Hippocampal formation (tissue), 2 donors: ENCODE data around the gene UGT1A9.

Experiments used
- DNase-seq, 2 donors: peaks; one replicate each; lab custom pipeline; 2025; lab: John Stamatoyannopoulos, UW

Gene UGT1A9

GRCh38 chr2:233796254-233796653 is 124.6 kb downstream of the UGT1A9 start:
- DNase-seq = no peak

- no peak for DNase-seq
These were observed 126.8 kb downstream of the UGT1A9 start for GRCh38 chr2:233798335-233799086.

GRCh38 chr2:233799087-233799665 is 127.5 kb downstream of the UGT1A9 start:
- DNase-seq = no peak

GRCh38 chr2:233799716-233800115 is 128.0 kb downstream of the UGT1A9 start:
- no peak for DNase-seq

GRCh38 chr2:233800208-233800607 is 128.5 kb downstream of the UGT1A9 start:
- DNase-seq = no peak

GRCh38 chr2:233801357-233802131 is 129.8 kb downstream of the UGT1A9 start:
- DNase-seq = no peak

DNA sequence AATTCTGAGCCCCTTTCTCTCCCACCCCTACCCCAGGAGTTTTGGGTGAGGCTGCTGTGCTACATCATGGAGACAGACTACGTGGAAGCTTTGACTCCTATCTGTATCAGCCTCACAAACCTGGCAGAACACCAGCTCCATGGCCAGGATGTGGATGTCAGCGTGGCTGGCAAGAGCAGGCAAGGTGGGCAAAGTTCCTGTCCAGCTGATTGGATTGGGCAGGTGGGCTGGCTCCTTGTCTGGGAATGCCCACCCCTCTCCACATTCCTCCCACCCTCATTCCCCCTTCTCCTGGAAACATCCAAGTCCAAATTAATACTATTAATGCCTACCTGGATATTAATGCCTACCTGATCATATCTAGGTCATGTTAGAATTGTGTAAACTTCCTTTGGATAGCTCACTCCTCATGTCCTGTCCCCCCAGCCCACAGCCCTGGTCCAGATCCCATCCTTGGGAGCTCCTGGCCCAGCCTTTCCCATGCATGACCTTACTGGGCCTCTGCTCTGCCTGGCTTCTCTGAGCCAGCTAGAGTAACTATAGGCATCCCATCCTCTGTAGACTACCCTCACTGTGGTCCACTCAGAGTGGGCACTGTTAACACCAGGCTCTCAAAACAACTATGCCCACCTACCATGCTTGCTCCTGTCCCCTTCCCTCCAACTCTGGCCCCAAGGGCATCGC is 130.6 kb downstream of the UGT1A9 start:
- DNase-seq = no peak

DNA sequence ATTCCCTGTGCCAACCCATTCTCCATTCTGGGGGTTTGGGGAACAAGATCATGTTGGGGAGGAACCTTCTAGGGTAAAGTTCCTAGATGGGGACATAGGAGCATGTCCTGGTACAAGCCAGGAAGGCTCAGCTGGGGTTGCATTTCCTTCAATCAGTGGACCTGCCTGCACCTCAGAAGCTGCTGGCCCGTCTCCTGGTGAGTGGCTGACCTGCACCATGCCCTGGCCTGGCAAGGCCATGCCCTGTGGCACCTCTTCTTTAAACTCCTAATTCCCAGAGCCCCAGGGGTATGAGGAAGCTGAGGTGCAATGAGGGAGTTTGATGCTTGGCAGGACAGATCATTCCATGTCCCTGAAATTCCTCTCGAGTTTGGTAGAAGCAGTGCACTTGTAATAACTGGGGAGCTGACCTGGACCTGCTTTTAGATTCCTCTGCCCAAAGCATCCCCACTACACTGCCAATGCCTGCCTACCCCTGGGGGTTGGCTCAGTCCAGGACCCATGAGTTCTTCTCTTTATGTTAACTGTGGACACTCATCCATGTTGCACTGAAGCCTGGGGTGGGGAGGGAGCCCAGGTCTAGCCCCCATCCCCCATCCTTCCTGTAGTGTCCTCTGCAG is 131.7 kb downstream of the UGT1A9 start:
- no peak for DNase-seq

GRCh38 chr2:233803994-233804393 is 132.3 kb downstream of the UGT1A9 start:
- DNase-seq = no peak

DNA sequence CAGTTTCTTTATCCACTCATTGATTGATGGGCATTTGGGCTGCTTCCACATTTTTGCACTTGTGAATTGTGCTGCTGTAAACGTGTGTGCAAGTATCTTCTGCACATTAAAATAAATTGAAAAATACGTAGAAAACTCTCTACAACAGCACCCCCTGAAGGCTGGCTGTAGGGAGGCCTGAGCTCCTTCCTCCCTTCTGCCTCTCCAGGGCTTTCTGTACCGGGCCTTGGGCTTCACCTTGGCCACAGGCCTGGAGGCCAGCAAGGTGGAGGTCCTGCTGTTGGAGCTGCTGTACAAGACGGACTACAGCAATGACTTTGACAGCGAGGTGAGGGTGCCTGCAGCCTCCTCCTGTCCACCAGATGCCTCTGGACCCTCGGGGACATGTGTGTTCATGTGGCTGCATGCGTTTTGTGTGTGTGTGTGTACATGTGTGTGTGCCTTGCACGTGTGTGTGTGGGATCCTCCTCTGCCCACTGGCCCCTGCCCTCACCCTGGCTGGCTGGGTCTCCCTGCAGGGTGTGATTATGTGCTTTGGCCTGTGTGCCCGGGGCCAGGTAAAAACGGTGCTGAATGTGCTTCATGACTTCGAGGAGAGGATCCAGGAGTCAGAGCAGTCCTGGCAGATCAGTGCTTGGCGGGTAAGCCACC is 135.6 kb downstream of the UGT1A9 start:
- no peak for DNase-seq

DNA sequence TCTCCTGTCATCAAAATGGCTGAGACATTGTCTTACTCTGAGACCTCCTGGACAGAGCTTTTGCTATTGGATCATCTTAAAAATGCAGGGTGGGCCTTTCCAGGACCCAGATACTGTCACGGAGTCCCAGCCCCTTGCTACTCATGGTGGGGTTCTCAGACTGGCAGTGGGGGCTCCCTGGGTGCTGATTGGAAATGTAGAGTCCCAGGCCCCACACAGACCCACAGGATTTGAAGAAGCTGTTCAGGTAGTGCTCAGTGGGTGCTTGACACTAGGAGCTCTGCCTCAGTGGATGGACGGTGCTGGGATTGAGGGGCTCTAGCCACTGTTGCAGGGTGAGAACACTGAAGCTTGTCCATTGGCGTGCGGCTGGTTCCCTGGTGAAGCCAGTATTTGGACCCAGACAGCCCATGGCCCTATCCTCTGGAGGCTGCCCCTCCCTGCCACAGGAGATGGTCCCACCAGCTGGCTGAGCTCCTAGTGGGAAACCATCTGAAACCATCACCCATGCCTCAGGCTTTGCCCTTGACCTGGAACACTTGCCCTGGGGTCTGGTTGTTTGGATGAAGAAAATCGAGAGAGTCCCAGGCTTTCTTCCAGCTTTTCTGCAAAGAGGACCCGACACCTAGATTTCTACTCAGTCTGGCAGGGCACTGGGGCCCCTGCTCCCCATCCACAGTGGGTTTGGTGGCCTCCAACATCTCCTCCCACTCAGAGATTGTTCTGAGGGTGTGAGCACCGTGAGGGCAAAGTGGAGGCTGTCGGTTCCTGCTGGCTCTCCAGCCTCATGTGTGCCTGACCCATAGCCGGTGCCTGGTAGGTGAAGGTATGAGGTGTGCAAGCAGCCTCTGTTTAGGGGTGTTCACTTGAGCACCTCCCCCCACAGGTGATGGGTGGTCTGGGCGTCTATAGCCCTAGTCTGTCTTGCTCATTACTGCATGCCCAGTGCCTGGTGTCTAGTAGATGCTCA is 136.6 kb downstream of the UGT1A9 start:
- DNase-seq = no peak

DNA sequence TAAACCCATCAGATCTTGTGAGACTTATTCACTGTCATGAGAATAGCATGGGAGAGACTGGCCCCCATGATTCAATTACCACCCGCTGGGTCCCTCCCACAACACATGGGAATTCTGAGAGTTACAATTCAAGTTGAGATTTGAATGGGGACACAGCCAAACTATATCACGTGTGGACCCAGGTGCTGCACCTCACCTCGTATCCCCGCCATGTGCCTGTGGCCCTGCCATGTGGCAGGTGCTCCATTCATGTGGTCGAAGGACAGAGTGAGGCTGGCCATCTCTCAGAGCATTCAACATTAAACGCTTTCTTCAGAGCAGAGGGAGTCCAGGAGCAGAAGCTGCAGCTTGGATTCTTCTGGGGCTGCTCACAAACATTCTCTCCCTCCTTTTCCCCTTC is 138.7 kb downstream of the UGT1A9 start:
- no peak for DNase-seq

- DNase-seq = no peak
These were observed 139.4 kb downstream of the UGT1A9 start for GRCh38 chr2:233811087-233811486.

DNA sequence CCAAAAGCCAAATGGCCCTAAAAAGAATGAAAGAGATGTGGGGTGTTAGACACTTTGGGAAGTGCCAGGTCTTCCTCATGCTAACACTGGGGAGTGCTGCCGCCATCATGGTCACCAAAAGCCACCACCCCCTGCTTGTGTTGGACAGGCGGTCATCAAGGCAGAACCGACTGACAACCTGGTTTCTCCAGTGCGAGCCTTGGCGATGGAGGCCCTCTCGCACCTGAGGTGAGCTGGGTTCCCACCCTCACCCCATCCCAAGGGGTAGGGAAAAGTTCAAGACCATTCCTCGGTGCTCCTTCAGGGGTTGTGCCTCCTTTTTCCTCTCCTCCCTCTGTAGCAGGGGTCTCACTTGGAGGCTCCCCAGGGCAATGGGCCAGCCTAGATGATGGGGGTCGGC is 140.0 kb downstream of the UGT1A9 start:
- DNase-seq = no peak

GRCh38 chr2:233813236-233814055 is 141.7 kb downstream of the UGT1A9 start:
- DNase-seq = no peak

DNA sequence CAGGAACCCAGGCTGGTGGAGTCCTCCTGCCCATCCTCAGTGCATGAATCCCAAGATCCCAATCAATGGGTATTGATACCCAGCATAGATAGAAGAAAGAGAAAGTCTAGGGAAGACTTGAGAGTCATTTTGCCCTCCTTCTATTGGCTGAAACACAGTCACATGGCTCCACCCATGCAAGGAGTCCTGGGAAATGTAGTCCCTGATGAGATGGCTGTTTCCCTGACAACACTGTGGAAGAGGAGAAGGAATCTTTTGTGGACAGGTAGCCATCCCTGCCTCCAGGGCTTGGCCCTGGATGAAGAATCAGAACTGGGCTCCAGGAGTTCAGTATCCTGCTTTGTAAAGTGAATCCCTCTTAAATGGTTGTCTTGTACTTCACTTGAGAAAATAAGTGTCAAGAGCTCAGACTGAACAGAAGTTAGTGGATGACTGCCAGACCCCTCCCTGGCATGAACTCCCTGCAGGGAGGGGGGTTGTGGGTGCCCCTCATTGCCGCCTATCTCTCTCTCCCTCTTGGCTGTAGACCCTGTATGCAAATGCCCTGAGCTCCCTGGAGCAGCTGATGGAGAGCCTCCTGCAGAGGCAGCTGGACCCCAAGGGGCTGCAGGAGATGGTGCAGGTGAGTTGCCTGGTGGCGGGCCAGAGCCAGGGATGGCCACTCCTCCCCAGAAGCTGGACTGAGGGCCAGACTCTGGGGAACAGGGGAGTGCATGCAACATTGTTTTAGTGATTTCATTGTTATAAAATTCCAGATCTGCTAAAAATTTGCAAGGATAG is 142.5 kb downstream of the UGT1A9 start:
- DNase-seq = no peak

- no peak for DNase-seq
These were observed 144.2 kb downstream of the UGT1A9 start for GRCh38 chr2:233815861-233816260.

DNA sequence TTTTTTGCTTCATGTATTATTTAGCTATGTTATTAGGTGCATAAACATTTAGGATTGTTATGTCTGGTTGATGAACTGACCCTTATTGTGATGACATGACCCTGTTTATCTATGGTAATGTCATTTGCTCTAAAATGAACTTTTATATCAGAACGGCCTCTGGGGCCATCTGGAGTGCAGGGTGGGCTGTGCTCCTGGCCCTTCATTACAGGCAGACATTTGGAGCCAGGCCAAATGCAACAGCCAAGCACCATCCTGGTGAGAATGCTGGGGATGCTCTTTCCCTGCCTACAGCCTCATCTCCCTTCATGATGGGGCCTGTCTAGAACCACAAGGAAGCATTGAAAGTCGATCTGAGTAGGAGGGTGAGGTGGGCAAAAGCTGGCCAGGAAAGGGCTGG is 144.6 kb downstream of the UGT1A9 start:
- no peak for DNase-seq

GRCh38 chr2:233816771-233817170 is 145.1 kb downstream of the UGT1A9 start:
- no peak for DNase-seq
